HCT116 (cell line): ENCODE data around the gene GALC.

Source experiments
- CTCF ChIP-seq, 3 experiments: fragments of 200-600 bp in 1 of 3; sonication (generic) in 1 of 3; IDR thresholded peaks in 2 of 3; conservative IDR thresholded peaks in 1 of 3; 2 replicates each; pipeline ENCODE4 v1.5.1; 2012 to 2017; ENCODE audit warnings: low read depth in 2 of 3, low read length in 2 of 3, antibody characterized with exemption in 1 of 3, borderline replicate concordance in 1 of 3, control low read depth in 1 of 3, mild to moderate bottlenecking in 1 of 3, mixed read lengths in 1 of 3, mixed run types in 1 of 3, moderate library complexity in 1 of 3; ENCODE audit not compliant: insufficient read depth in 1 of 3
- FOSL1 ChIP-seq: IDR thresholded peaks from 2 replicates; pipeline ENCODE4 v1.6.1; 2012; ENCODE audit warnings: low read depth
- MAX ChIP-seq: IDR thresholded peaks from 2 replicates; pipeline ENCODE4 v1.6.1; 2012
- POLR2A ChIP-seq: IDR thresholded peaks from 2 replicates; pipeline ENCODE4 v1.7.0; 2011; ENCODE audit warnings: borderline replicate concordance; ENCODE audit not compliant: insufficient read depth, insufficient read length; ENCODE audit errors: extremely low read depth
- RAD21 ChIP-seq: IDR thresholded peaks from 2 replicates; pipeline ENCODE4 v1.6.1; 2012; ENCODE audit warnings: low read depth, mild to moderate bottlenecking
- REST ChIP-seq: IDR thresholded peaks from 2 replicates; pipeline ENCODE4 v1.6.1; 2012; ENCODE audit warnings: low read depth

- TF ChIP-seq REST: no peak
- TF ChIP-seq CTCF (IDR thresholded peaks at IDR 0.05 in 2 of 3, conservative IDR thresholded peaks at IDR 0.05 in 1 of 3; ENCODE audit: borderline replicate concordance in 1 of 3, insufficient read depth in 1 of 3, low read depth in 2 of 3, low read length in 2 of 3): no peak
- no peak for TF ChIP-seq FOSL1
- no peak for TF ChIP-seq POLR2A
- TF ChIP-seq MAX: no peak
- no peak for TF ChIP-seq RAD21
Observed at GRCh38 chr14:87979689-87980088, 13.3 kb downstream of the GALC start.
